DND-41 (cell line): ENCODE data around the gene STAU1.
"Not testable (repeated sequence)": the region's sequence is repeated elsewhere in the genome, so short reads cannot be mapped to it uniquely, and the experiment has no call there.

Experiments used
- ATAC-seq: fragments of 200-7000 bp; cut with Tn5 transposase; 3 replicates; pipeline ENCODE4 v1.9.1; 2021; ENCODE audit warnings: low read depth; ENCODE audit not compliant: insufficient read depth
- DNase-seq: peaks from one replicate; pipeline ENCODE4 v3.0.0-alpha.2; 2020
- H2AFZ ChIP-seq: 2 replicates; pipeline ENCODE4 v1.6.0; 2012; ENCODE audit warnings: low read depth, low read length
- H3K27ac ChIP-seq: 2 replicates; pipeline ENCODE4 v1.5.1; 2012; ENCODE audit warnings: low read length, inconsistent platforms
- H3K27me3 ChIP-seq: fragments of 200-600 bp; sonication (generic); 2 replicates; pipeline ENCODE4 v1.6.0; 2012; ENCODE audit warnings: low read length, mild to moderate bottlenecking, inconsistent platforms; ENCODE audit not compliant: insufficient read depth, poor library complexity
- H3K36me3 ChIP-seq: 2 replicates; pipeline ENCODE4 v1.5.1; 2012; ENCODE audit warnings: low read length, inconsistent platforms; ENCODE audit not compliant: insufficient read depth
- H3K4me1 ChIP-seq: 2 replicates; pipeline ENCODE4 v1.5.1; 2012; ENCODE audit warnings: mild to moderate bottlenecking, low read length; ENCODE audit not compliant: insufficient read depth
- H3K4me2 ChIP-seq: 2 replicates; pipeline ENCODE4 v1.6.0; 2012; ENCODE audit warnings: mild to moderate bottlenecking, moderate library complexity, low read length, inconsistent platforms; ENCODE audit not compliant: insufficient read depth
- H3K4me3 ChIP-seq, 2 experiments: fragments of 200-600 bp in 1 of 2; shearing (Covaris generic) in 1 of 2; 2 replicates each; pipeline ENCODE4 v1.5.1; 2012 to 2016; ENCODE audit warnings: inconsistent platforms in 2 of 2, low read length in 2 of 2, mild to moderate bottlenecking in 2 of 2, low read depth in 1 of 2, moderate library complexity in 1 of 2
- H3K79me2 ChIP-seq: 2 replicates; pipeline ENCODE4 v1.6.0; 2012; ENCODE audit warnings: low read length, inconsistent platforms; ENCODE audit not compliant: insufficient read depth
- H3K9ac ChIP-seq: 2 replicates; pipeline ENCODE4 v1.6.0; 2012; ENCODE audit warnings: low read depth, mild to moderate bottlenecking, inconsistent platforms, low read length, moderate library complexity
- H3K9me3 ChIP-seq: 2 replicates; pipeline ENCODE4 v1.5.1; 2012; ENCODE audit warnings: low read length, moderate library complexity, mild to moderate bottlenecking, inconsistent platforms; ENCODE audit not compliant: insufficient read depth, severe bottlenecking
- H4K20me1 ChIP-seq: 2 replicates; pipeline ENCODE4 v1.6.0; 2012; ENCODE audit warnings: low read length; ENCODE audit not compliant: insufficient read depth
- EZH2 ChIP-seq: IDR thresholded peaks from 3 replicates; pipeline ENCODE4 v1.6.1; 2012; ENCODE audit warnings: borderline replicate concordance, low read depth, mild to moderate bottlenecking, moderate library complexity, low read length, inconsistent platforms; ENCODE audit not compliant: severe bottlenecking
- TF ChIP-seq, protein P1 (sequence below): IDR thresholded peaks from 2 replicates; pipeline ENCODE4 v1.5.1; 2012; ENCODE audit warnings: borderline replicate concordance, low read length, moderate library complexity, mild to moderate bottlenecking; ENCODE audit not compliant: poor library complexity, severe bottlenecking; ENCODE audit errors: extremely low read depth

STAU1 gene

DNA sequence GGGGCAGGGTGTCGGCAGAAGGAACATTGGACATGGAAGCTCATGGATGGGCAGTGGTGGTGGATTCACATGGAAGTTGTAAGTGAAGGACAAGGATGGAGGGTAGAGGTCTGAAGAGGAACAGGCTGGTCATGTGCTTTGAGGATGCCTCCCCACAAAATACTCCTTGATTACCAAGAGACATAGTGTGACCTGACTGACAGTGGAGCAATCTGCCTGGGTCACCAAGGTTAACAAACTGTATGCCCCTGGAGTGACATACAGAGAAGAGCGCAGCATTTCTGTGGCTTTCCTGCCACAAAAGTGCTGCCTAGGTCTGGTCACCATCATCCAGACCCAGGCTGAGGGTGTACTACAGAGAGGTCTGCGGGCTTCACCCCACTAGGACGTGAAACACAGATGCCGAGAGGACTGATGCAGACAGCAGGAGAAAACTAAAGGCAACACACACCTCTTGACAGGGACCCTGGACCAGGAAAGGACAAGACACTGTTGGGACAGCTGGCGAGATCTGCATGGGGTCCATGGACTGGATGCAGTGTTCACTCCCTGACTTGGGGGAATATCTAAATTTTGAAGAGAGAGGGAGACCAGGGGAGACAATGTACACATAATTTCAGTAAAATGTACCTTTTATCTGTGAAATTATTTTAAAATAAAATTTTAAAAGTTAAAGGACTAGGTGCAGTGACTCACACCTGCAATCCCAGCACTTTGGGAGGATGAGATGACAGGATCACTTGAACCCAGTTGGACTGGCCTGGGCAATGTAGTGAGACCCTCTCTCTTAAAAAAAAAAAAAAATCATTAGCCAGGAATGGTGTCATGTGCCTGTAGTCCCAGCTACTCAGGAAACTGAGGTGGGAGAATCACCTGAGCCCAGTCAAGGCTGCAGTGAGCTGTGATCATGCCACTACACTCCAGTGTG lies 77.1 kb downstream of the STAU1 start:
- no peak overlapping the region for H2AFZ ChIP-seq
- no peak overlapping the region for H3K4me3 ChIP-seq
- peak; percentile 15; the same call in 1 of the 3 replicates for ATAC-seq

DNA sequence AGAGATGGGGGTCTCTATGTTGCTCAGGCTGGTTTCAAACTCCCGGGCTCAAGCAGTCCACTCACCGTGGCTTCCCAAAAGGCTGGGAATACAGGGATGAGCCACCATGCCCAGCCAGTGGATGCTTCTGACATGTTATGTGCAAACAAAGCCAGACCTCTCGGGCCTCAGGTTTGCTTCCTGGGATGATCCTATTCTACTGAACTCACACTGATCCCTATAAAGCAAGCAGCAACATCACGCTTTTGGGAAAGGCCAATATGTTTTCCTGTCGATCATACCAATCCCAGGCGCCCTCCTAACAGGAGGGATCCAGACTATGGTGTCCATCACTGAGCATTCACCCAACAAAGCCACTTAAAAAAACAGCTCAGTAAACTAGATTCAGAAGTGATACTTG lies 81.8 kb downstream of the STAU1 start:
- H3K27ac ChIP-seq = no peak overlapping the region
- H3K9ac ChIP-seq = no peak overlapping the region
- TF ChIP-seq, protein P1, sequence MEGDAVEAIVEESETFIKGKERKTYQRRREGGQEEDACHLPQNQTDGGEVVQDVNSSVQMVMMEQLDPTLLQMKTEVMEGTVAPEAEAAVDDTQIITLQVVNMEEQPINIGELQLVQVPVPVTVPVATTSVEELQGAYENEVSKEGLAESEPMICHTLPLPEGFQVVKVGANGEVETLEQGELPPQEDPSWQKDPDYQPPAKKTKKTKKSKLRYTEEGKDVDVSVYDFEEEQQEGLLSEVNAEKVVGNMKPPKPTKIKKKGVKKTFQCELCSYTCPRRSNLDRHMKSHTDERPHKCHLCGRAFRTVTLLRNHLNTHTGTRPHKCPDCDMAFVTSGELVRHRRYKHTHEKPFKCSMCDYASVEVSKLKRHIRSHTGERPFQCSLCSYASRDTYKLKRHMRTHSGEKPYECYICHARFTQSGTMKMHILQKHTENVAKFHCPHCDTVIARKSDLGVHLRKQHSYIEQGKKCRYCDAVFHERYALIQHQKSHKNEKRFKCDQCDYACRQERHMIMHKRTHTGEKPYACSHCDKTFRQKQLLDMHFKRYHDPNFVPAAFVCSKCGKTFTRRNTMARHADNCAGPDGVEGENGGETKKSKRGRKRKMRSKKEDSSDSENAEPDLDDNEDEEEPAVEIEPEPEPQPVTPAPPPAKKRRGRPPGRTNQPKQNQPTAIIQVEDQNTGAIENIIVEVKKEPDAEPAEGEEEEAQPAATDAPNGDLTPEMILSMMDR = no peak
- no peak for TF ChIP-seq EZH2
- H3K4me1 ChIP-seq = no peaks in the 10 kb centered on the region
- peaks cover under 1% of the 10 kb centered on the region; the same call in 1 of the 2 replicates for H3K79me2 ChIP-seq
- H3K9me3 ChIP-seq = no peaks in the 10 kb centered on the region
- peaks cover 54% of the 10 kb centered on the region for H3K36me3 ChIP-seq
- ATAC-seq (no peak), DNase-seq (no peak)
- H3K4me3 ChIP-seq = no peak overlapping the region
- no peak overlapping the region for H3K4me2 ChIP-seq
- H4K20me1 ChIP-seq = peaks cover 26% of the 10 kb centered on the region; the same call in 1 of the 2 replicates
- H3K27me3 ChIP-seq = no peaks in the 10 kb centered on the region
- H2AFZ ChIP-seq = no peak overlapping the region

More for the DNA sequence above, 77.1 kb downstream of the STAU1 start:
- Histone ChIP-seq H3K9ac (no peak overlapping the region), H3K79me2 (no peaks in the 10 kb centered on the region), H3K4me2 (no peak overlapping the region), H4K20me1 (peaks cover 9% of the 10 kb centered on the region; the same call in 1 of the 2 replicates), H3K27me3 (no peaks in the 10 kb centered on the region), H3K27ac (no peak overlapping the region), H3K36me3 (peaks cover 55% of the 10 kb centered on the region), H3K9me3 (no peaks in the 10 kb centered on the region), H3K4me1 (no peaks in the 10 kb centered on the region)
- TF ChIP-seq, protein P1 = no peak
- TF ChIP-seq EZH2 = no peak
- no peak for DNase-seq

DNA sequence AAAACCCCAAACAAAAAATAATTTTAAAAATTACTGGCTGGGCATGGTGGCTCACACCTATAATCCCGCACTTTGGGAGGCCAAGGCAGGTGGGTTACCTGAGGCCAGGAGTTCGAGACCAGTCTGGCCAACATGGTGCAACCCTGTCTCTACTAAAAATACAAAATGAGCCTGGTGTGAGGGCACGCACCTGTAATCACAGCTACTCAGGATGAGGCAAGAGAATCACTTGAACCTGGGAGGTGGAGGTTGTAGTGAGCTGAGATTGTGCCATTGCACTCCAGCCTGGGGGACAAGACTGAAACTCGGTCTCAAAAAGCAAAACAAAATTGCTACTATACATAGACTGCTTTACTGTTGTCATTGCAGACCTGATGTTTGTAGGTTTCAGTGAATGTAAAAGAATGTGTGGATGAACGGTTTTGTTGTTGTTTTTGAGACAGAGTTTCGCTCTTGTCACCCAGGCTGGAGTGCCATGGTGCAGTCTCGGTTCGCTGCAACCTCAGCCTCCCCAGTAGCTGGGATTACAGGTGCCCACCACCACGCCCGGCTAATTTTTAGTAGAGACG lies 83.1 kb downstream of the STAU1 start:
- DNase-seq, H3K9me3 ChIP-seq, H3K27ac ChIP-seq, H3K4me1 ChIP-seq, H3K4me3 ChIP-seq, H3K27me3 ChIP-seq, H3K4me2 ChIP-seq, ATAC-seq, H3K79me2 ChIP-seq, H3K9ac ChIP-seq, H2AFZ ChIP-seq: not testable (repeated sequence)
- H3K36me3 ChIP-seq = peaks cover 55% of the 10 kb centered on the region
- H4K20me1 ChIP-seq = peaks cover 29% of the 10 kb centered on the region; the same call in 1 of the 2 replicates

DNA sequence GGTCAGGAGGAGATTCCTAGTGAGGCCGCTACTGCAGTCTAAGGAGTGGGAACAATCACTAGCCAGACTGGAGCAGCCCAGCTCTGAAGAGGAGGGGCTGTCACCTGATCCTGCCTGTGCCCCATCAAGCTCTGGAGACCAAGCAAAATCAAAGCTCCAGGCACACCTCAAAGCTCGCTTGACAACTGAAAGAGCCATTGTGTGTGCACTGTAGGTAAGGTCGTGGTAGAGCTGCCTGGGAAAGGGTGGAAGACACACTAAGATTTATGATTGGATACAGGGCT lies 83.8 kb downstream of the STAU1 start:
- peaks cover 5% of the 10 kb centered on the region; the same call in 1 of the 2 replicates for H3K79me2 ChIP-seq
- no peak overlapping the region for H3K9ac ChIP-seq
- no peak overlapping the region for H3K4me3 ChIP-seq
- H3K4me1 ChIP-seq = no peaks in the 10 kb centered on the region
- peaks cover 59% of the 10 kb centered on the region for H3K36me3 ChIP-seq
- no peak for TF ChIP-seq EZH2
- TF ChIP-seq, protein P1 = no peak
- no peaks in the 10 kb centered on the region for H3K9me3 ChIP-seq
- no peaks in the 10 kb centered on the region for H3K27me3 ChIP-seq
- H2AFZ ChIP-seq = no peak overlapping the region
- DNase-seq (no peak), ATAC-seq (peak; percentile 22)
- no peak overlapping the region for H3K27ac ChIP-seq
- H4K20me1 ChIP-seq = peaks cover 29% of the 10 kb centered on the region; the same call in 1 of the 2 replicates
- no peak overlapping the region for H3K4me2 ChIP-seq
